Activated CD4-positive, alpha-beta T cell treated with anti-CD3 and anti-CD28 coated beads, Interleukin-2, amount 10 ng/mL, durations not matched to agents 7 days and 5 days (primary cell): ENCODE data around the gene P4HA1. TPM values are rescaled to one million over a fixed set of nuclear protein-coding genes. Genes with fewer than 3 reads are reported as not detected.

ENCODE experiments used
- CTCF ChIA-PET: fragments of 350-600 bp; sonication (Branson Sonifier 250); formaldehyde crosslinking; loops from one replicate; lab custom pipeline; 2021; ENCODE audit warnings: antibody characterized with exemption; lab: Charles Lee
- POLR2A ChIA-PET: fragments of 350-600 bp; sonication (Branson Sonifier 250); formaldehyde crosslinking; loops from one replicate; lab custom pipeline; 2021; ENCODE audit warnings: antibody characterized with exemption; lab: Charles Lee
- DNase-seq: peaks from one replicate; pipeline ENCODE4 v3.0.0-alpha.2; 2020
- H3K27ac Mint-ChIP-seq: one replicate; pipeline ENCODE4 v1.8.0; 2021; ENCODE audit warnings: mild to moderate bottlenecking, moderate library complexity, mixed read lengths
- H3K27me3 Mint-ChIP-seq: one replicate; pipeline ENCODE4 v1.8.0; 2021; ENCODE audit warnings: mixed read lengths
- H3K36me3 Mint-ChIP-seq: one replicate; pipeline ENCODE4 v1.8.0; 2021; ENCODE audit warnings: low read depth, mixed read lengths
- H3K4me1 Mint-ChIP-seq: one replicate; pipeline ENCODE4 v1.8.0; 2021; ENCODE audit warnings: mixed read lengths
- H3K4me3 Mint-ChIP-seq: one replicate; pipeline ENCODE4 v1.8.0; 2021; ENCODE audit warnings: mild to moderate bottlenecking, moderate library complexity, mixed read lengths
- H3K9me3 Mint-ChIP-seq: one replicate; pipeline ENCODE4 v1.8.0; 2021; ENCODE audit warnings: mixed read lengths
- total RNA-seq, 2 experiments: library from RNA; stranded (reverse); gene quantifications; one replicate each; pipeline ENCODE4 v1.2.3, GENCODE V29; 2021

P4HA1 gene
- total RNA-seq, 2 experiments from 2014 or later, result 31.4 to 32.9 TPM

GRCh38 chr10:73092830-73093229 is 3.8 kb downstream of the P4HA1 start:
- no peak for DNase-seq

GRCh38 chr10:73088304-73088703 is 8.4 kb downstream of the P4HA1 start:
- Mint-ChIP-seq H3K27ac (no peak overlapping the region), H3K4me1 (peaks cover 11% of the 10 kb centered on the region), H3K9me3 (no peaks in the 10 kb centered on the region), H3K27me3 (no peaks in the 10 kb centered on the region), H3K36me3 (peaks cover 11% of the 10 kb centered on the region), H3K4me3 (no peak overlapping the region)
- ChIA-PET CTCF (no interaction called here), POLR2A (no interaction called here)
- DNase-seq, result no peak

More at GRCh38 chr10:73092830-73093229, 3.8 kb downstream of the P4HA1 start:
- CTCF ChIA-PET, result interaction anchor here (0.8 kb wide), 1 partner anchor 9 kb away, joined by 4 read pairs; no protein-coding TSS in a partner anchor
- POLR2A ChIA-PET, result no interaction called here
- Mint-ChIP-seq H3K4me1 (peaks cover 34% of the 10 kb centered on the region), H3K4me3 (no peak overlapping the region), H3K27me3 (no peaks in the 10 kb centered on the region), H3K36me3 (peaks cover 7% of the 10 kb centered on the region), H3K9me3 (no peaks in the 10 kb centered on the region), H3K27ac (no peak overlapping the region)

DNA sequence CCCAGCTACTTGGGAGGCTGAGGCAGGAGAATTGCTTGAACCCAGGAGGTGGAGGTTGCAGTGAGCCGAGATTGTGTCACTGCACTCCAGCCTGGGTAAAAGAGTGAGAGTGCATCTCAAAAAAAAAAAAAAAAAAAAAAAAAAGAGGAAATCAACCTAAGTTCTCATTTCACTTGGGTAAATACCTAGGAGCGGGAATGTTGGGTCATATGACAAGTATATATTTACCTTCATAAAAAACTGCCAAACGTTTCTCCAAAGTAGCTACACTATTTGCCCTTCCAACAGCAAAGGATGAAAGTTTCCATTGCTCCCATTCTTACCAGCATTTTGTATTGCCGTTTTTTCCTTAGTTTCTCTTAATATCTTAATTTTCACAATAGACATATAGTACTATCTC is 9.8 kb downstream of the P4HA1 start:
- ChIA-PET POLR2A (no interaction called here), CTCF (interaction anchor here (0.6 kb wide), 1 partner anchor 713 kb away, joined by 3 read pairs; no protein-coding TSS in a partner anchor)
- Mint-ChIP-seq H3K27ac (no peak overlapping the region), H3K4me1 (peaks cover 6% of the 10 kb centered on the region), H3K27me3 (no peaks in the 10 kb centered on the region), H3K36me3 (peaks cover 11% of the 10 kb centered on the region), H3K9me3 (no peaks in the 10 kb centered on the region), H3K4me3 (no peak overlapping the region)
- DNase-seq, result no peak

DNA sequence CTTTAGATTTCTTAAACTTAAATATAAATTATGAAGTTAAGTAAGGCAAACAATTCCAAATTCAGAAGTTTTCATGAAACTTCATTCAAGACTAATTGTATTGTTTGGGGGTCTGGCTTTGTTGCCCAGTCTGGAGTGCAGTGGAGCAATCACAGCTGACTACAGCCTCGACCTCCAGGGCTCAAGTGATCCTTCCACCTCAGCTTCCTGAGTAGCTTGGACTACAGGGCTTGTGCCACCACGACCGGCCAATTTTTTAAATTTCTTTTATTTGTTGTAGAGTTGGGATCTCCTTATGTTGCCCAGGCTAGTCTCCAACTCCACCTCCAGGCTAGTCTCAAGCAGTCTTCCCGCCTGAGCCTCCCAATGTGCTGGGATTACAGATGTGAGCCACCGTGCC is 12.5 kb downstream of the P4HA1 start:
- H3K4me1 Mint-ChIP-seq, result peaks cover 6% of the 10 kb centered on the region
- no peak for DNase-seq
- no peak overlapping the region for H3K4me3 Mint-ChIP-seq
- CTCF ChIA-PET, result interaction anchor here (0.8 to 2.5 kb wide), 2 partner anchors 12 to 855 kb away, joined by 3 to 18 read pairs; partner anchors contain the start of gene P4HA1
- POLR2A ChIA-PET, result no interaction called here
- no peaks in the 10 kb centered on the region for H3K9me3 Mint-ChIP-seq
- H3K27me3 Mint-ChIP-seq, result no peaks in the 10 kb centered on the region
- peaks cover 12% of the 10 kb centered on the region for H3K36me3 Mint-ChIP-seq
- no peak overlapping the region for H3K27ac Mint-ChIP-seq

DNA sequence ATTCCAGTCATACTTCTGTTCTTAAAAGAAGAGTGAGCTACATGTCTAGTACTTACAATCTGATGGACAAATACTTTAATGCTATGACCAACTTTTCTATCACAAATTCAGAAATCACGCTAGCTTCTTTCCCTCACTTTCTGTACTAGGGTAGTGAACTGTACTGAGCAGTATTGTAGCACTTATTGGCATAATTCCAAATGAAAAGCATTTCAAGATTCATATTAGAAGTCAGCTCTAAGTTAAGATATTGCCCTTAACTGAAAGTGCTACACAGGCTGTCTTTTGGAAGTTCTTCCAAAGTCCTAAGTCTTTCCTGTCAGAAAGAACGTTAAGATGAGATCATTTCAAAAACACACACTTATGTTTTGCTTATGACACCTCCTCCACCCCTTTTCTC is 13.4 kb downstream of the P4HA1 start:
- Mint-ChIP-seq H3K36me3 (peaks cover 12% of the 10 kb centered on the region), H3K27ac (no peak overlapping the region), H3K4me3 (no peak overlapping the region), H3K4me1 (peaks cover 6% of the 10 kb centered on the region), H3K9me3 (no peaks in the 10 kb centered on the region), H3K27me3 (no peaks in the 10 kb centered on the region)
- ChIA-PET POLR2A (no interaction called here), CTCF (interaction anchor here (0.6 to 2.5 kb wide), 2 partner anchors 10 to 13 kb away, joined by 3 to 18 read pairs; partner anchors contain the start of gene P4HA1)
- DNase-seq, result no peak

DNA sequence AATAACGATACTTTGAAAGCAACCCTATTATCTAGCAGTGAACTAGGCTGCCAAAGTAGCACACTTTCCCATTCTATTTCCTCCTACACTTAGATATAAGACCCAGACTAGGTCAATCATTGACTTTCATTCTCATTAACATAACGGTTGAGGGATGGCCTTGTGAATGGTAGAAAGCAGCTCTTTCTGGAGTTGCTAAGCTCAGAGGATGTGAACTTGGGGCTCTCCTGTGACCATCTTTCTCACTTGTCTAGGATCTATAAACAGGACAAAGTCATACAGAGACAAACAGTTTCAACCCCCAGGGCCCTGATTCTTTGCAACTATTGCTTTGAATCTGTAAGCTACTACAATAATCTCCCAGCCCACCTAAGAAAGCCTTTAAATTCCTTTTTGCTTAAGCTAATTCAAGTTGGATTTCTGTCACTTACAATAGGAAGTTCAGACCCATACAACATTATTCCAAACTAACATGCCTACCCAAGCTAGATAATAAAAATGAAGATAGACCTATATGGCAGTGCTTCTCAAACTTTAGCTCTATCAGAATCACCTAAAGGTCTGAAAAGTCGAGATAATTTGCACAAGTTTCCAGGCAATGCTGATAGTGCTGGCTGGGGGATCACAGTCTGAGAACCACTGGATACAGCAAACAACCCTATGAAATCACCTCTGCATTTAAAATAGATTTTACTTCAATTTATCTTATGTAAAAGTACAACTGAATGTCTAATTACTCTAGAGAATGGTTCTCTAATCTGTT is 16.7 kb downstream of the P4HA1 start:
- Mint-ChIP-seq H3K36me3 (peaks cover 8% of the 10 kb centered on the region), H3K9me3 (no peaks in the 10 kb centered on the region), H3K27ac (no peak overlapping the region), H3K4me1 (peaks cover 17% of the 10 kb centered on the region), H3K4me3 (no peak overlapping the region), H3K27me3 (no peaks in the 10 kb centered on the region)
- DNase-seq, result no peak
- ChIA-PET CTCF (no interaction called here), POLR2A (no interaction called here)

DNA sequence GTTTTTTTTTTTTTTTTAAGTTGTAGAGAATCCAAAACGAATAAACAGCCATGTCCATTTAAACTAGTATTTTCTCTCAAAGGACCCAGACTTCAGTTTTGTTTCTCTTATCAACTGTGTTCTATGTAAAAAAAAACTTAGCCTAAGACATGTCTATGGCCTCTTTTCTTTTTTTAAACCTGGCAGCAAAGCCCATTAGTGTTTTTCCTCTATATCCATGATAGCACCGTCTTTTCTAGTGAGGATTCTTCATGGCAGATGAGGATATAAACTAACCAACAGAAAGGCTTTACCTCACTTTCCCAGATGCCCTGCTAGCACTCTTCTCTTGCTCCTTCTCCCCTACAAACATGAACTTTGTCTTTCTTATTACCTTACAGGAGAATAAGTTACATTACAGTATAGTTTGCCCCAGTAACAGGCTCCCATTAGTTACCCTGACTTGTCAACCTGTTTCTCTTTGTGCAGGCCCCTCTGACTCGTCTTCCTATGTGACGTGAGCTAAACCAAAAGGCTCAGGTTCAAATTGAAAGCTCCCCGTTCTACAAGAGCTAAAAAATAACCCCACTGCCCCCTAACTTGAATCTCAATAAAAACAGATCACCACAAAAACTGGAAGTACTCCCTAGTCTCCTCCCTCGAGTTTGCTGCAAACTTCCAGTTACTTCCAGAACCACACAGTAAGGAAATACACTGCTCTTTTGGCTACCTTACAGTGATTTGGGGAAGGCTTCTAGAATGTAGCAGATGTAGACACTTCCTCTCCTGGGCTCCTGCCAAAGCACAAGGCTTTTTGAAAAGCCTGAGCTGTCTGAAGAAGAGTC is 20.1 kb downstream of the P4HA1 start:
- peaks cover 17% of the 10 kb centered on the region for H3K4me1 Mint-ChIP-seq
- peaks cover 23% of the 10 kb centered on the region for H3K36me3 Mint-ChIP-seq
- DNase-seq, result no peak
- peak overlapping the region; percentile 82 for H3K27ac Mint-ChIP-seq
- POLR2A ChIA-PET, result interaction anchor here (0.6 to 1.4 kb wide), 2 partner anchors 20 to 56 kb away, joined by 3 to 5 read pairs; partner anchors contain the start of gene P4HA1
- no peaks in the 10 kb centered on the region for H3K9me3 Mint-ChIP-seq
- CTCF ChIA-PET, result interaction anchor here (0.6 to 1.5 kb wide), 4 partner anchors 15 to 66 kb away, joined by 3 to 5 read pairs (median 4); no protein-coding TSS in a partner anchor
- H3K4me3 Mint-ChIP-seq, result no peak overlapping the region
- no peaks in the 10 kb centered on the region for H3K27me3 Mint-ChIP-seq

DNA sequence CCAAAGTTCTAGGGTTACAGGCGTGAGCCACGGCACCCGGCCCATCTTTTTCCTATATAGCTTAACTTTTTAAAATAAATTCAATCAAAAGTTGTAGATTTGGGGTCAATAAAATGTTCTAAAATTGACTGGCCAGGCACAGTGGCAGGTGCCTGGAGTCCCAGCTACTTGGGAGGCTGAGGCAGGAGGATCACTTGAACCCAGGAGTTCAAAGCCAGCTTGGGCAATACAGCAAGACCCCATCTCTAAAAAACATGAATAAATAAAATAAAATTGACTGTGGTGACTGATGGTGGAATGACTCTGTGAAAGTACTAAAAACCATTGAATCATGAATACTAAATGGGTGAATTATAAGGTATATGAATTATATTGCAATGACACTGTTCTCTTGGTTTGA is 20.8 kb downstream of the P4HA1 start:
- H3K9me3 Mint-ChIP-seq, result no peaks in the 10 kb centered on the region
- POLR2A ChIA-PET, result no interaction called here
- no peak for DNase-seq
- peaks cover 29% of the 10 kb centered on the region for H3K36me3 Mint-ChIP-seq
- CTCF ChIA-PET, result interaction anchor here (0.6 to 1.5 kb wide), 3 partner anchors 14 to 28 kb away, joined by 3 to 4 read pairs (median 3); no protein-coding TSS in a partner anchor
- no peaks in the 10 kb centered on the region for H3K27me3 Mint-ChIP-seq
- peak overlapping the region; percentile 19 for H3K27ac Mint-ChIP-seq
- peaks cover 17% of the 10 kb centered on the region for H3K4me1 Mint-ChIP-seq
- no peak overlapping the region for H3K4me3 Mint-ChIP-seq

DNA sequence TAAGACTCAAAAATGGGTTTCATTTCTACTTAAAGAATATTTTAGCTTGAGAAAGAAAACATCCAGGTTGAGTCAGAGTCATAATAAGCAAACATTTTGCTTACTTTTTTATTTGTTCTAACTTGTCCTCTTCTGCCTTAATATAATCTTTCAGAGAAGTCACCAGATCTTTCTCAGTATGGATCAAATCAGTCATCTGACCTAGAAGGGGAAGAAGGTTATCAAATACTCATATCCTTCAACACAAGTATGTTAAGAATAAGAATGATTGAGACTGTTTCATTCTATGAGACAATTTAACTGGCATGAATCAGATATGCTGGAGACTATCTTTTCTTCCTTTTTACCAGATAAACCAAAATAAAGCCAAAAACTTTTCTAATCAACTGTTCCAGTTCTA is 23.0 kb downstream of the P4HA1 start:
- no peak overlapping the region for H3K27ac Mint-ChIP-seq
- ChIA-PET POLR2A (no interaction called here), CTCF (interaction anchor here (1.0 to 1.9 kb wide), 2 partner anchors 9 to 36 kb away, joined by 3 to 4 read pairs; partner anchors contain the start of gene NUDT13)
- H3K4me3 Mint-ChIP-seq, result no peak overlapping the region
- peaks cover 28% of the 10 kb centered on the region for H3K36me3 Mint-ChIP-seq
- DNase-seq, result no peak
- H3K4me1 Mint-ChIP-seq, result peaks cover 13% of the 10 kb centered on the region
- H3K27me3 Mint-ChIP-seq, result no peaks in the 10 kb centered on the region
- H3K9me3 Mint-ChIP-seq, result no peaks in the 10 kb centered on the region

DNA sequence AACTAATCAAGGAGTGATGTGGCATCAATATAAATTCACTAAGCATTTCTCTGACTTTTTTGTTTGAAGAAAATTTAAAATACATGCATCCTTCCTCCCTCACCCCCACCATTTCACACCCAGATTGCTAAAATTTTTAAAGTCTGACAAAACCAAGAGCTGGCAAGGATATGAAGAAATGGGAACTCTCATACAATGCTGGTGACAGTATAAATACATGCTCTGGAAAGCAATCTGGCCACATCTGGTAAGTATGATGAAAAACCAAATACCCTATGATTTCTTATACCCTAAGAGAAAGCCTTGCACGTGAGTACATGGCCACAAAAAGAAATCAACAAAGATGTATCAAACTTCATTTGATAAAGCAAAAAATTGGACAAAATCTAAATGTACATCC is 31.2 kb downstream of the P4HA1 start:
- H3K27me3 Mint-ChIP-seq, result no peaks in the 10 kb centered on the region
- ChIA-PET POLR2A (no interaction called here), CTCF (interaction anchor here (0.5 kb wide), 1 partner anchor 582 kb away, joined by 3 read pairs; no protein-coding TSS in a partner anchor)
- H3K27ac Mint-ChIP-seq, result no peak overlapping the region
- no peak for DNase-seq
- no peaks in the 10 kb centered on the region for H3K9me3 Mint-ChIP-seq
- H3K4me3 Mint-ChIP-seq, result no peak overlapping the region
- peaks cover 24% of the 10 kb centered on the region for H3K36me3 Mint-ChIP-seq
- peaks cover 8% of the 10 kb centered on the region for H3K4me1 Mint-ChIP-seq

GRCh38 chr10:73061743-73062142 is 34.9 kb downstream of the P4HA1 start:
- H3K4me1 Mint-ChIP-seq, result peaks cover 14% of the 10 kb centered on the region
- no peak overlapping the region for H3K27ac Mint-ChIP-seq
- POLR2A ChIA-PET, result interaction anchor here (0.6 kb wide), 1 partner anchor 450 kb away, joined by 4 read pairs; no protein-coding TSS in a partner anchor
- H3K36me3 Mint-ChIP-seq, result peaks cover 26% of the 10 kb centered on the region
- no peaks in the 10 kb centered on the region for H3K27me3 Mint-ChIP-seq
- no peaks in the 10 kb centered on the region for H3K9me3 Mint-ChIP-seq
- DNase-seq, result no peak
- CTCF ChIA-PET, result interaction anchor here (0.9 to 1.4 kb wide), 3 partner anchors 11 to 697 kb away, joined by 3 to 7 read pairs (median 3); no protein-coding TSS in a partner anchor
- no peak overlapping the region for H3K4me3 Mint-ChIP-seq
